Kidney (tissue), 14 donors: Measurements from ENCODE around the gene PPP2R3B. TPM values are rescaled to one million over a fixed set of nuclear protein-coding genes. Genes with fewer than 3 reads are reported as not detected.

Source experiments
- DNase-seq, 5 donors: peaks; one replicate each; pipeline ENCODE4 v3.0.0-alpha.2; 2013 to 2020
- FAIRE-seq: peaks from 2 replicates; lab custom pipeline; 2012; peaks lifted over from hg19 to GRCh38; lab: Jason Lieb, UNC
- H3K27ac ChIP-seq, 2 donors: one replicate each; pipeline ENCODE4 v1.7.0; 2013; ENCODE audit warnings: low read depth in 2 of 2, low read length in 2 of 2, inconsistent platforms in 1 of 2
- H3K27me3 ChIP-seq: one replicate; pipeline ENCODE4 v1.7.1; 2013; ENCODE audit warnings: low read length, inconsistent platforms; ENCODE audit not compliant: control insufficient read depth, insufficient read depth
- H3K36me3 ChIP-seq, 3 donors: one replicate each; pipeline versions ENCODE4 v1.7.0 to v1.7.1; 2013; ENCODE audit warnings: low read length in 3 of 3, control low read depth in 1 of 3, inconsistent platforms in 1 of 3; ENCODE audit not compliant: insufficient read depth in 3 of 3, control insufficient read depth in 2 of 3
- H3K4me1 ChIP-seq, 3 donors: one replicate each; pipeline versions ENCODE4 v1.7.0 to v1.7.1; 2013; ENCODE audit warnings: low read length in 3 of 3, inconsistent platforms in 1 of 3, low read depth in 1 of 3; ENCODE audit not compliant: control insufficient read depth in 2 of 3, insufficient read depth in 2 of 3
- H3K4me3 ChIP-seq, 3 donors: one replicate each; pipeline versions ENCODE4 v1.7.0 to v1.8.1; 2013; ENCODE audit warnings: low read length in 3 of 3, control low read depth in 1 of 3, inconsistent platforms in 1 of 3
- H3K9ac ChIP-seq, 3 donors: one replicate each; pipeline versions ENCODE4 v1.7.0 to v1.7.1; 2013; ENCODE audit warnings: low read length in 3 of 3, control low read depth in 1 of 3, inconsistent platforms in 1 of 3
- H3K9me3 ChIP-seq, 3 donors: one replicate each; pipeline versions ENCODE4 v1.7.0 to v1.7.1; 2013; ENCODE audit warnings: low read length in 3 of 3, control low read depth in 1 of 3, inconsistent platforms in 1 of 3; ENCODE audit not compliant: control insufficient read depth in 2 of 3, insufficient read depth in 1 of 3
- CTCF ChIP-seq: IDR thresholded peaks from 3 replicates; pipeline ENCODE4 v1.5.1; 2012; ENCODE audit warnings: mild to moderate bottlenecking, moderate library complexity, borderline replicate concordance; ENCODE audit not compliant: insufficient read depth; ENCODE audit errors: extremely low read depth
- intact Hi-C: fragments of 100-400 bp; cut with DNase I; formaldehyde crosslinking; loops from one replicate; pipeline ENCODE4 v1.11.1; 2022
- polyA plus RNA-seq: library from polyadenylated mRNA; stranded (reverse); fragments of 350-450 nt; fragmentation: Illumina TruSeq; extraction: RNeasy Lipid Tissue Mini Kit (QIAGEN cat#74804); gene quantifications from one replicate; pipeline ENCODE4 v1.2.3, GENCODE V29; 2014; ENCODE audit warnings: low read depth, low replicate concordance; ENCODE audit not compliant: insufficient read depth
- total RNA-seq: library from RNA; stranded (reverse); fragmentation: NEBNext Ultra II Directional; extraction: Animal tissue kit (Norgen Biotek cat#: 25700); gene quantifications from one replicate; pipeline ENCODE4 v1.2.1, GENCODE V29; 2021
- donor health status: control.
- donor health status: control.
- donor health status: control.
- donor health status: control.
- donor health status: control.
- donor health status: DM: yes; HTN: yes; CAD: no.
- donor health status: Normal renal cell carcinoma (clear cell type).

Gene PPP2R3B
- total and polyA plus RNA-seq, 2 donors from 2014 or later: 14.1 to 14.4 TPM

- DNase-seq (peak in 3 of 5 donors; percentile 8 to 62 (median 56)), FAIRE-seq (no peak)
- Histone ChIP-seq H3K9ac (no peak overlapping the region), H3K27me3 (no peaks in the 10 kb centered on the region), H3K4me1 (no peaks in the 10 kb centered on the region), H3K4me3 (no peak overlapping the region), H3K9me3 (no peaks in the 10 kb centered on the region), H3K27ac (no peak overlapping the region), H3K36me3 (no peaks in the 10 kb centered on the region)
- intact Hi-C loops: no loop called here
- TF ChIP-seq CTCF: no peak
Observed at GRCh38 chrX:397575-397974, 10.9 kb upstream of the PPP2R3B start.

GRCh38 chrX:394830-395229 lies 8.1 kb upstream of the PPP2R3B start:
- Histone ChIP-seq H3K9ac (no peak overlapping the region), H3K9me3 (no peaks in the 10 kb centered on the region), H3K36me3 (no peaks in the 10 kb centered on the region), H3K27ac (no peak overlapping the region), H3K4me3 (no peak overlapping the region), H3K27me3 (no peaks in the 10 kb centered on the region), H3K4me1 (no peaks in the 10 kb centered on the region)
- FAIRE-seq: no peak
- TF ChIP-seq CTCF: no peak
- intact Hi-C loops: no loop called here
- DNase-seq: no peak

DNA sequence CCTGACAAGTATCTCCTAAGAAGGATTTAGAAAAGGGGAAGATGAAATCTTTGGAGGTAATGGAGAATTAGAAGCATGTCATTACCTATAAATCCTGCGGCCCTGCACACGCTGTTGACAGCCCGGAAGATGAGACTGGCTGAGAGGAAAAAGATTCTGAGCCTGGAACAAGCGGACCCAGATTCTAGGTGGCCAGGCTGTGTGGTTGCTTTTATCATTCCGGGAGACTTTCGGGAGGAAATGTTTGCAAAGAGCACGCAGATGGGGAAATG lies 5.8 kb upstream of the PPP2R3B start:
- intact Hi-C loops: no loop called here
- Histone ChIP-seq H3K27ac (no peak overlapping the region), H3K27me3 (no peaks in the 10 kb centered on the region), H3K9ac (no peak overlapping the region), H3K36me3 (no peaks in the 10 kb centered on the region), H3K4me1 (no peaks in the 10 kb centered on the region), H3K9me3 (no peaks in the 10 kb centered on the region), H3K4me3 (no peak overlapping the region)
- TF ChIP-seq CTCF: no peak
- no peak for DNase-seq
- no peak for FAIRE-seq
